Nephron progenitor cell (in vitro differentiated cells): ENCODE results near the gene HSPA12B.
A peak's percentile ranks its signal among the peaks of the same experiment; 100 is the strongest.

Source experiments
- DNase-seq: peaks from one replicate; pipeline ENCODE4 v3.0.0; 2021
- H3K27ac Mint-ChIP-seq: 2 replicates; pipeline ENCODE4 v1.8.0; 2021; ENCODE audit warnings: mild to moderate bottlenecking, moderate library complexity, mixed read lengths
- H3K27me3 Mint-ChIP-seq: 2 replicates; pipeline ENCODE4 v1.8.0; 2021; ENCODE audit warnings: mild to moderate bottlenecking, low read depth, mixed read lengths; ENCODE audit not compliant: poor library complexity
- H3K36me3 Mint-ChIP-seq: 2 replicates; pipeline ENCODE4 v1.8.0; 2021; ENCODE audit warnings: low read depth, mixed read lengths
- H3K4me1 Mint-ChIP-seq: 2 replicates; pipeline ENCODE4 v1.8.0; 2021; ENCODE audit warnings: mixed read lengths
- H3K4me3 Mint-ChIP-seq: 2 replicates; pipeline ENCODE4 v1.8.0; 2021; ENCODE audit warnings: mild to moderate bottlenecking, moderate library complexity, mixed read lengths
- H3K9me3 Mint-ChIP-seq: 2 replicates; pipeline ENCODE4 v1.8.0; 2021; ENCODE audit warnings: mild to moderate bottlenecking, moderate library complexity, mixed read lengths
- CTCF ChIP-seq: fragments of 200-600 bp; sonication (generic); IDR thresholded peaks from 2 replicates; pipeline ENCODE4 v1.5.0; 2021; ENCODE audit warnings: antibody characterized with exemption

The HSPA12B gene

GRCh38 chr20:3739926-3740451 lies 7.5 kb downstream of the HSPA12B start:
- TF ChIP-seq CTCF, result no peak
- DNase-seq, result no peak
- no peak overlapping the region for H3K27ac Mint-ChIP-seq
- H3K9me3 Mint-ChIP-seq, result peaks cover 7% of the 10 kb centered on the region
- H3K27me3 Mint-ChIP-seq, result peaks cover 21% of the 10 kb centered on the region
- no peak overlapping the region for H3K4me3 Mint-ChIP-seq
- H3K36me3 Mint-ChIP-seq, result peaks cover 19% of the 10 kb centered on the region
- peaks cover 60% of the 10 kb centered on the region for H3K4me1 Mint-ChIP-seq

GRCh38 chr20:3740615-3741301 lies 8.3 kb downstream of the HSPA12B start:
- Mint-ChIP-seq H3K4me3 (no peak overlapping the region), H3K9me3 (peaks cover 7% of the 10 kb centered on the region), H3K27ac (peak overlapping the region; percentile 40), H3K4me1 (peaks cover 56% of the 10 kb centered on the region), H3K36me3 (peaks cover 26% of the 10 kb centered on the region), H3K27me3 (peaks cover 29% of the 10 kb centered on the region)
- no peak for DNase-seq
- TF ChIP-seq CTCF, result no peak

- no peak for TF ChIP-seq CTCF
- Mint-ChIP-seq H3K27ac (no peak overlapping the region), H3K36me3 (peaks cover 34% of the 10 kb centered on the region), H3K4me1 (peaks cover 48% of the 10 kb centered on the region), H3K27me3 (peaks cover 40% of the 10 kb centered on the region), H3K4me3 (no peak overlapping the region), H3K9me3 (peaks cover 7% of the 10 kb centered on the region)
- no peak for DNase-seq
These were observed 9.5 kb downstream of the HSPA12B start for GRCh38 chr20:3741836-3742458.

- H3K4me1 Mint-ChIP-seq, result peaks cover 35% of the 10 kb centered on the region
- no peak overlapping the region for H3K27ac Mint-ChIP-seq
- TF ChIP-seq CTCF, result no peak
- no peak for DNase-seq
- H3K27me3 Mint-ChIP-seq, result peaks cover 45% of the 10 kb centered on the region
- H3K4me3 Mint-ChIP-seq, result no peak overlapping the region
- H3K9me3 Mint-ChIP-seq, result peaks cover 7% of the 10 kb centered on the region
- H3K36me3 Mint-ChIP-seq, result peaks cover 37% of the 10 kb centered on the region
These were observed 10.8 kb downstream of the HSPA12B start for GRCh38 chr20:3743251-3743650.

GRCh38 chr20:3744037-3744436 lies 11.6 kb downstream of the HSPA12B start:
- TF ChIP-seq CTCF, result no peak
- Mint-ChIP-seq H3K36me3 (peaks cover 37% of the 10 kb centered on the region), H3K4me3 (no peak overlapping the region), H3K4me1 (peaks cover 27% of the 10 kb centered on the region), H3K9me3 (peaks cover 7% of the 10 kb centered on the region), H3K27ac (no peak overlapping the region), H3K27me3 (peaks cover 50% of the 10 kb centered on the region)
- DNase-seq, result no peak
